Upper lobe of left lung (tissue), 4 donors: ENCODE measurements around the gene TBXT.
"Not testable (repeated sequence)": the region's sequence is repeated elsewhere in the genome, so short reads cannot be mapped to it uniquely, and the experiment has no call there.

Source experiments
- POLR2A ChIP-seq, 4 donors: fragments of 450-650 bp; IDR thresholded peaks; one replicate each; pipeline ENCODE4 v1.5.1; 2016 to 2017; ENCODE audit warnings: antibody characterized with exemption in 4 of 4, mild to moderate bottlenecking in 2 of 4
- TF ChIP-seq, protein P1 (sequence below), 6 experiments: fragments of 450-650 bp in 4 of 6; fragments of 200-600 bp in 2 of 6; sonication (generic) in 2 of 6; IDR thresholded peaks; one replicate each; pipeline ENCODE4 v1.5.1; 2016 to 2019; ENCODE audit warnings: antibody characterized with exemption in 6 of 6

DNA sequence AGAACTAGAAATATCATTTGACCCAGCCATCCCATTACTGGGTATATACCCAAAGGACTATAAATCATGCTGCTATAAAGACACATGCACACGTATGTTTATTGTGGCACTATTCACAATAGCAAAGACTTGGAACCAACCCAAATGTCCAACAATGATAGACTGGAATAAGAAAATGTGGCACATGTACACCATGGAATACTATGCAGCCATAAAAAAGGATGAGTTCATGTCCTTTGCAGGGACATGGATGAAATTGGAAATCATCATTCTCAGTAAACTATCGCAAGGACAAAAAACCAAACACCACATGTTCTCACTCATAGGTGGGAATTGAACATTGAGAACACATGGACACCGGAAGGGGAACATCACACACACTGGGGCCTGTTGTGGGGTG, 7.4 kb upstream of the TBXT start:
- TF ChIP-seq, protein P1, sequence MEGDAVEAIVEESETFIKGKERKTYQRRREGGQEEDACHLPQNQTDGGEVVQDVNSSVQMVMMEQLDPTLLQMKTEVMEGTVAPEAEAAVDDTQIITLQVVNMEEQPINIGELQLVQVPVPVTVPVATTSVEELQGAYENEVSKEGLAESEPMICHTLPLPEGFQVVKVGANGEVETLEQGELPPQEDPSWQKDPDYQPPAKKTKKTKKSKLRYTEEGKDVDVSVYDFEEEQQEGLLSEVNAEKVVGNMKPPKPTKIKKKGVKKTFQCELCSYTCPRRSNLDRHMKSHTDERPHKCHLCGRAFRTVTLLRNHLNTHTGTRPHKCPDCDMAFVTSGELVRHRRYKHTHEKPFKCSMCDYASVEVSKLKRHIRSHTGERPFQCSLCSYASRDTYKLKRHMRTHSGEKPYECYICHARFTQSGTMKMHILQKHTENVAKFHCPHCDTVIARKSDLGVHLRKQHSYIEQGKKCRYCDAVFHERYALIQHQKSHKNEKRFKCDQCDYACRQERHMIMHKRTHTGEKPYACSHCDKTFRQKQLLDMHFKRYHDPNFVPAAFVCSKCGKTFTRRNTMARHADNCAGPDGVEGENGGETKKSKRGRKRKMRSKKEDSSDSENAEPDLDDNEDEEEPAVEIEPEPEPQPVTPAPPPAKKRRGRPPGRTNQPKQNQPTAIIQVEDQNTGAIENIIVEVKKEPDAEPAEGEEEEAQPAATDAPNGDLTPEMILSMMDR (IDR thresholded peaks at IDR 0.05): not testable (repeated sequence)
- not testable (repeated sequence) for TF ChIP-seq POLR2A (IDR thresholded peaks at IDR 0.05)
